H1 (cell line): ENCODE results near the gene MYLK2. TPM values are rescaled to one million over a fixed set of nuclear protein-coding genes. Genes with fewer than 3 reads are reported as not detected.

Experiments
- BCL11A ChIP-seq, 2 experiments: IDR thresholded peaks; one replicate each; pipeline ENCODE4 v1.6.1; 2011; ENCODE audit warnings: low read depth in 2 of 2, low read length in 2 of 2, mild to moderate bottlenecking in 2 of 2
- JUND ChIP-seq: IDR thresholded peaks from 2 replicates; pipeline ENCODE4 v1.6.1; 2011; ENCODE audit warnings: mild to moderate bottlenecking, improper control_type of control experiment, low read length
- POLR2AphosphoS5 ChIP-seq: IDR thresholded peaks from 2 replicates; pipeline ENCODE4 v1.6.1; 2011; ENCODE audit warnings: low read depth, low read length
- SP4 ChIP-seq: IDR thresholded peaks from 2 replicates; pipeline ENCODE4 v1.6.1; 2012; ENCODE audit warnings: low read length, inconsistent platforms
- polyA plus RNA-seq, 7 experiments: library from polyadenylated mRNA; depleted of rRNA in 3 of 7; stranded (reverse) in 5 of 7; unstranded in 2 of 7; fragments of >200 nt in 5 of 7; fragments of 200-250 nt in 2 of 7; gene quantifications; 1 replicate in 5 of 7; 2 replicates in 1 of 7; 4 replicates in 1 of 7; pipeline versions ENCODE4 v1.2.1 to v1.2.3, GENCODE V29; 2011 to 2013; ENCODE audit warnings: missing spikeins in 2 of 7, mixed read lengths in 2 of 7
- total RNA-seq: library from RNA; stranded (reverse); fragmentation: NEBNext Ultra II Directional; extraction: Animal tissue kit (Norgen Biotek cat#: 25700); gene quantifications from 2 replicates; pipeline ENCODE4 v1.2.1, GENCODE V29; 2021

MYLK2 gene
- total and polyA plus RNA-seq, 2 of the 8 experiments (the other 6 are each of a cell fraction or from before 2014, with no cell fraction given), result 0.22 to 0.26 TPM

DNA sequence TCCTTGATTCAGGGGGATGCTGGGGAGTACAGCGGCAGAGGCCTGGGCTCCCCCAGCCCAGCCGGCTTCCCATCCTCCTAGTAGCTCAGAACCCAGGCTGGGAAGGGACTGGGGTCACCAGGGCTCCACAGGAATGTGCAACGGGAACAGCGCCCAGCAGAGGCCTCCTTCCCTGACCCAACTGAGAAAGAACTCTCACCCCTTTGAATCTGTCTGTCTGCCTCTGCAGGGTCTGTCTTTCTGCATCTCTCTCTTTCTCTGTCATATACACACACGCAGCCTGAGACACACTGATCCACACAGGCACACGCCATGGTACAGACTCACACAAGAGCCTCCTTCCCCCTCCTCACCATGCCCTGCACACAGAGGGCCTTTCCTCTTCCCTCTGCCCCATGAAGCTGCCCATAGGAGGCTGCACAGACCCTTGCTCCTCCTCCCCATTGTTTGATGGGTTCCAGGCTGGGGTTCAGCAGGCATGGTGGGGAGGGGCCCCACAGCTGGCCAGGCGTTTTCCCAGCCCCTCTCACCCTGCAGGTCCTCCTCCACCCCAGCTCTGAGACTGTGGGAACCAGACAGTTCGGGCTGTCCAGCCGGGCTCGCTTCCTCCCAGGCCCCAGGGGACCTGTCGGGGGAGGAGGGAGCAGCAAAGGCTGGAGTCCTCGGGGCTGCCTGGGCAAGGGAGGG is 23.5 kb downstream of the MYLK2 start (continued):
- no peak for TF ChIP-seq JUND
- TF ChIP-seq SP4, result no peak
- no peak for TF ChIP-seq BCL11A (IDR thresholded peaks at IDR 0.05; ENCODE audit: low read depth in 2 of 2, low read length in 2 of 2)
- TF ChIP-seq POLR2AphosphoS5, result no peak
- TF ChIP-seq, all 59 proteins: peak for 0
